ENCODE results near the gene OR4K15.
"Not testable (repeated sequence)": the region's sequence is repeated elsewhere in the genome, so short reads cannot be mapped to it uniquely, and the experiment has no call there.

The OR4K15 gene, protein sequence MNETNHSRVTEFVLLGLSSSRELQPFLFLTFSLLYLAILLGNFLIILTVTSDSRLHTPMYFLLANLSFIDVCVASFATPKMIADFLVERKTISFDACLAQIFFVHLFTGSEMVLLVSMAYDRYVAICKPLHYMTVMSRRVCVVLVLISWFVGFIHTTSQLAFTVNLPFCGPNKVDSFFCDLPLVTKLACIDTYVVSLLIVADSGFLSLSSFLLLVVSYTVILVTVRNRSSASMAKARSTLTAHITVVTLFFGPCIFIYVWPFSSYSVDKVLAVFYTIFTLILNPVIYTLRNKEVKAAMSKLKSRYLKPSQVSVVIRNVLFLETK

DNA sequence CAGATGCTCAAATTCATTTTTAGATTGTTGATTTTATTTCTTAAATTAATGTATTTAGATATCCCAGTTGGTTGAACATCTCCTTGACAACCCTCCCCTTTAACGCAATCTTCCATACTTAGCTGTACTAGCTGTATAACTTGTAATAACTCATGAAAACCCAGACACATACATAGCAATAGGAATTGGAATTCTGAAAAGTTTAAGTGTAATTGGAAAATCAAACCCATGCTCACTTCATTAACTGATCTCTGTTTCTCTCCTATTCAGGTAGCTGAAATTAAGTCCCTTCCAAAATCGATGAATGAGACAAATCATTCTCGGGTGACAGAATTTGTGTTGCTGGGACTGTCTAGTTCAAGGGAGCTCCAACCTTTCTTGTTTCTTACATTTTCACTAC lies at the start of gene OR4K15:
TSS of gene OR4K15 (plus strand) at position 301 of the 400 bp plus-strand sequence. CDS start at position 301, 0 bp downstream.
- no peak for DNase-seq (ENCODE audit: low read depth in 2 of 2)

DNA sequence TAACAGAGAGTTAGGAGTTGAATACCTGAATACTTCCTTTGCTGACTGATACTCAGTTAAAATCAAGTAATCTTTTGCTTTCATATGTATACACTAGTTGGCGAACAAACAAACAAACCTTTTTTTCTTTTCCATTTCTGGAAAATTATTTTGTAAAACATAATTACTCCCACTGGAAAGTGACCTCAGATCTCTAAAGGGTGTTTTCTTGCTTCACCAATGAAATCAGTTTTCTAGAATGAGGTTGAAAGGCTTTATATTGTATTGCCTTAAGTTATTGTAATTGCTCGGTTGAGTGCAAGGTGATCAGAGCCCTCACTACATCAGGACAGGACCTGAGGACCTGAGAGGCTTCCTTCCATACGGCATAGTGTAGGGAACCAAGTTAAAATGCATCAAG lies 44.8 kb upstream of the OR4K15 start, which contains the start of gene OR4K1:
TSS of gene OR4K1 (plus strand) at position 301 of the 400 bp plus-strand sequence. CDS start 4,750 bp downstream, outside the sequence.
- no peak for DNase-seq (ENCODE audit: low read depth in 2 of 2)

GRCh38 chr14:19941668-19942067 lies 33.7 kb upstream of the OR4K15 start:
- no peak for DNase-seq (ENCODE audit: low read depth in 2 of 2)

- DNase-seq (ENCODE audit: low read depth in 2 of 2): no peak
Measured at GRCh38 chr14:19947413-19948090, 27.8 kb upstream of the OR4K15 start.

GRCh38 chr14:19949218-19949617 lies 26.2 kb upstream of the OR4K15 start:
- DNase-seq (ENCODE audit: low read depth in 2 of 2): no peak

DNA sequence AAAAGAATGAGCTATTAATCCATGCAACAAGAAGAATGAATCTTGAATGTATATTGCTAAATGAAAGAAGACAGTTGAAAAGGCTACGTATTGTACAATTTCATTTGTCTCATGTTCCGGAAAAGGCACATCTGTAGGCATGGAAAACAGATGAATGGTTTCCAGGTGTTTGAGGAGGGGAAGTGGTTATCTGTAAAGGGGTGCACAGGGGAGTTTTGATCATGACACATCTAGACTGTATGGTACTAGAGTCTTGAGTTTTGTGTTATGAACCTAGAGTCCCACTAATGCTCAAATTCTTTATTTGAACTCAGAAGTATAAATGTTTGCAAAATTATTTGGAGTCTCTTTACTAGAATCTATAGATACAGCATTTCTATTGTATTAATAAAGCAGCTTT lies 5.7 kb upstream of the OR4K15 start:
- DNase-seq (ENCODE audit: low read depth in 2 of 2): not testable (repeated sequence)

DNA sequence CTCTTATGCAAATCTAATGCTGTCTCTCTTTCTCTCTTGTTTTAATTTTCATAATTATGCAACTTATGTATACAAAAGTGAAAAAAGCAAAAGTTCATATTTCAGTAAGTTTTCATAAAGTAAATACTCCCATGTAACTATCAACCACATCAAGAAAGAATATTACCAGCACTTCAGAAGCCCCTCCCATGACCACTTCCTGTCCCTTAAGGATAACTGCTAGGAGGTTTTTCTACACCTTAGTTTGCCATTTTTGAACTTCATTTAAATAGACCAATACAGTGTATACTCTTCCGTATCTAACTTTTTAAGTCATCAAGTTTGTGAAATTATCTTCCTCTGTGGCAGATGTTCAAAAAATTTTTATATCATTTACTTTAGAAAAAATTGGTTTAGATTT lies 547 bp upstream of the OR4K15 start:
- no peak for DNase-seq (ENCODE audit: low read depth in 2 of 2)

GRCh38 chr14:19993438-19993837 lies 18.0 kb downstream of the OR4K15 start:
- no peak for DNase-seq (ENCODE audit: low read depth in 2 of 2)

DNA sequence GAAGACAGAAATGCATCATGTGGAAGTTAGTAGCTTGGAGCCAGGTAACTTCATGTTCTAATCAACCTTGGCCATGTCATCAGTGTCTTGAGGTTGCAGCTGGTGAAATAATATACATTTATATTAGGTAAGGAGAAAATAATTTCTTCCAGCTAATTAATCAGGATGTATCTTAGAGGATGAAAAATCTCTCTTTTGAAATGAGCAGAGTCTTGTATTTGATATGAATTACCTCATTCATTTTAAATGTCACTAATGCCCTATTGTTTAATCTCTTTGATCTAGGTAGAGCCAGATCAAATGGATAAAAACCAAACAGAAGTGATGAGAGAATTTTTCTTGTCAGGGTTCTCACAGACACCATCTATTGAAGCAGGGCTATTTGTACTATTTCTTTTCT lies 26.5 kb downstream of the OR4K15 start, which contains the start of gene OR4Q2:
TSS of gene OR4Q2 (plus strand) at position 301 of the 400 bp plus-strand sequence.
- no peak for DNase-seq (ENCODE audit: low read depth in 2 of 2)

GRCh38 chr14:20002319-20002718 lies 26.9 kb downstream of the OR4K15 start:
- DNase-seq (ENCODE audit: low read depth in 2 of 2): no peak

- no peak for DNase-seq (ENCODE audit: low read depth in 2 of 2)
Measured at GRCh38 chr14:20008156-20008555, 32.8 kb downstream of the OR4K15 start.

GRCh38 chr14:20019257-20019865 lies 44.0 kb downstream of the OR4K15 start, which contains the start of gene OR4K14:
OR4K14 (minus strand) TSS chr14:20019307; CDS start chr14:20015193, 4,114 bp downstream.
- DNase-seq (ENCODE audit: low read depth in 2 of 2): no peak
